GM18498 (cell line): ENCODE results near the gene CARD10.

ENCODE experiments used
- ATAC-seq: cut with Tn5 transposase; IDR thresholded peaks from one replicate; pipeline ENCODE4 v1.9.1; 2021; ENCODE audit warnings: mild to moderate bottlenecking, moderate library complexity; ENCODE audit not compliant: unreplicated experiment

Gene CARD10

DNA sequence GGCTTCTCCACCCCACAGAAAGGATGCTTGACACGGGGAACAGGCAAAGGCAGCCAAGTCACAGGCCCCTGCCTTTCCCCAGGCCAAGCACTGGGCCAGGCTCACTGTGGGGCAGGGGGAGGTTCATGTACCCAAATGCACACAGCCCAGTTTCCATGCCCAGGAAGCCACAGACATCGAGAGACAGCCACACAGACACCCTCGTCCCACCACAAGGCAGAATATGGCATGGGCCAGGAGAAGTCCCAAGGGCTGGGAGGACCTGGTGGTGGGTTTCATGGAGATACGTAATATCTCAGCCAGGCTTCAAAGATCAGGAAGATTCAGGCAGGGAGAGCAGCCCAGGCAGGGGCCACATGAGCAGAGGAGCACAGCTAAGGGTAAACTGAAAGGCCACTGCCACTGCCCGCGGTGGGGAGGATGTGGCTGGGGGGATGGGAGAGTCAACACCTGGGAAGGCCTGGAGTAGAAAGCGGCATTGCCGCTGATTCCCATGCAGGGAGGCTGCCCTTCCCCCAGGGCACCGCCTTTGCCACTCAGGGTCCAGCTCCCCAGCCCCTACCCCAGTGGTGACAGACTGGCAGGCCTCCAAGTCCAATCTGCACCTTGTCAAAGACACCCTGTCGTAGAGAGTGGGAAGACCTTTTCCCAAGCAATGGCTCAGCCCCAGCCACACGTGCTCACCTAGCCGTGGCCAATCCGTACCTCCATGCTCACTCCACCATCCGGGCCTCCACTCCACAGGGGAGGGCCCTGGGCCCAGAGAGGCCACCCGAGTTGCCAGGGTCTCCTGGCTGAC lies 30.7 kb downstream of the CARD10 start:
- ATAC-seq, result no peak

GRCh38 chr22:37487571-37487970 lies 31.6 kb downstream of the CARD10 start:
- ATAC-seq, result no peak

DNA sequence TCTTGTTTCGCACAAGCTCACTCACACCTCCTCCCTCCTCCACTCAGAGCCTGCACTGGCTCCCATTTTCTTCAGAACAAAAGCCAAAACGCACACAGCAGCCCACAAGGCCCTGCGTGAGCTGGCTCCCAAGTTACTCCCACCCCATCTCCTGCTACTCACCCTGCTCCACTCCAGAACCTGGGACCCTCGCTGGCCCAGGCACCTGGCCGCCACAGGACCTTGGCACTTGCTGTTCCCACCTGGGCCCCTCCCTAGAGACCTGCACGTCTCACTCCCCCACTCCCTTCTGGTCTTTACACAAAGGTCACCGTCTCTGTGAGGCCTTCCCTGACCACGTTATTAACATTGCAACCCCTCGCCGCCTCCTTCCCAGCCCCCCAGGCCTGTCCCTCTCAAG lies 32.1 kb downstream of the CARD10 start:
- no peak for ATAC-seq

DNA sequence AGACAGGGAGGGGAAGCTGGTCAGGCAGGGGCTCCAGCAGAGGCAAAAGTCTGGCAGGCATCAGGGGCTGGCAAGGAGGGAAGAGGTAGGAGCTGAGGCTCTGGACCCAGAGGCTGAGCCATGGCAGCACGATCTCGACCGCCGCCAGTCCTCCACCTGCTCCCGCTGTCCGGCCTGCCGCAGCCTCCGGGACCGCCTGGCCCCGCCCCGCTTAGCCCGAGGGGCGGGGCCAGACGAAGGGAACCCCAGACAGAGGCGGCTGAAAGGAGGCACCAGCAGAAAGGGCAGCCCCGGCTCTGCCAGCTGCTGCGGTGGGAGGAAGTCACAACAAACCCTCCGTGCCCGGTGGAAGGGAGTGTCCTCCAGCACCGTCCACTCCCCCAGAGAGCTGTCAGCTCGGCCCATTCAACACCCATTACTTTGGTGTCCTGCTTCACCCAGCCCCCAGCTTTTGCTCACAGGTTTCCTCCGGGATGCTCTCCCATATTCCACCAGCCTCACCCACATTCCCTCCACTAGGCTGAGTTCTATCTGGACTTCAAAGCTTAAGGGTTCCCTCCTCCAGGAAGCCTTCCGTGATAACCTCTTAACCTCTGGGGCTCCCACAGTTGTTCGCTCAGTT lies 32.9 kb downstream of the CARD10 start, which contains the start of gene MFNG:
Gene MFNG (minus strand): TSS at position 161 of the 622 bp plus-strand sequence. CDS start 207 bp downstream, outside the sequence.
- peak; percentile 63 for ATAC-seq

- ATAC-seq, result peak; percentile 18
These were observed 33.6 kb downstream of the CARD10 start for GRCh38 chr22:37485395-37486223.

DNA sequence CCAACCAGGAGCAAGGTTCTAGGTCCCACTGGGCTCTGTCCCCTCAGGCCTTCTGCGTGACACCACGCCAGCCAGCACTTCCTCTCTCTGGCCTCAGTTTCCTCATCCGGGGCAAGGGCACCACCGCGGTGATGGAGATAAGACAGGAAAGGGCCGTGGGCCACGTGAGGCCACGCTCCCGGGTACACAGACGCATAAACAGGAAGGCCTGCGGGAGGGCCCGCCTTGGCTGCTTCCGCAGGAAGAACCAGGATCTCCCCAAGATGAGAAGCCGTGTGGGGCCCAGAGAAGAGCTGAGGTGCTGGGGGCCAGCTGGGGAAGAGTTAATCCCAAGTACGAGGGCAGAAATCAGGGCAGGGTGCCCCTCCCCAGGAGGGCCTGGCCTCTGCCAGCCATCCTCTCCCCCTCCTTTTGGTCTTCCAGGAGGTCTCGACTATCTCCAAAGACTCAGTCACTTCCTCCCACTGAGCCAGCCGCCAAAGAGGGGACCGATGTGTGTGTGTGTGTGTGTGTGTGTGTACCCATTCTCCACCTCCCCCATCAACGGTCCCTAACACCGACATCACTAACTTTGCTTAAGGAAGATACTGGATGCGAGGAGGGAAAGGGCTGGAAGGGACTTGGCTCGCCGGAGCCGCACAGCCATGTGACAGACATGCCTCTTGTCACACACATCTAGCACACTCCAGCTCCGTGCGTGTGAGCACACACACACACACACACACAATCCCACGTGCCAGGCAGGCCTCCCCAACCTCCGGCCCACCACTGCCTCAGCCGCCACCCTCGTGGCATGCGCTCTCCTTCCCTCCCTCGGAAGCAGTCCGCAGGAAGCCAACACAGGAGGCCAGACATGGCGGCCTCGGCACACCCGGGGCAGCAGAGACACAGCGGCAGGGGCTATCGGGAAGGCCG lies 34.5 kb downstream of the CARD10 start:
- peak; percentile 37 for ATAC-seq

GRCh38 chr22:37483050-37483449 lies 36.2 kb downstream of the CARD10 start:
- no peak for ATAC-seq

DNA sequence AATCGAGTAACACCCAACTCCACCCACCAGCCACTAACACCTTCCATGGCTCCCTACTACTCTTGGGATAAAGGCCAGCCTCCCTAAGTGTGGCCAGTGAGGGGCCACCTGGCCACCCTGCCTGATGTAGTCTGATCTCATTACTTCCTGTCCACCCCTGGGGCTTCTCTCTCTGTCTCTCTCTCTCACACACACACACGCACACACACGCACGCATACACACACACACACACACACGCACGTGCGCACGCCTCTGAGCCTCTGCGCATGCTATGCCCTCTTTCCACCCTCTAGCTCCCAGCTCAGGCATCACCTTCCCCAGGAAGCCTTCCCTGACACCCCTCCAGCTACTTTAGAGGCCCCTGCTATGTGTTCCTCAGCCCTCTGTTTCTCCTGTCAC lies 37.0 kb downstream of the CARD10 start:
- ATAC-seq, result no peak

- ATAC-seq, result no peak
These were observed 37.8 kb downstream of the CARD10 start for GRCh38 chr22:37481347-37481907.

DNA sequence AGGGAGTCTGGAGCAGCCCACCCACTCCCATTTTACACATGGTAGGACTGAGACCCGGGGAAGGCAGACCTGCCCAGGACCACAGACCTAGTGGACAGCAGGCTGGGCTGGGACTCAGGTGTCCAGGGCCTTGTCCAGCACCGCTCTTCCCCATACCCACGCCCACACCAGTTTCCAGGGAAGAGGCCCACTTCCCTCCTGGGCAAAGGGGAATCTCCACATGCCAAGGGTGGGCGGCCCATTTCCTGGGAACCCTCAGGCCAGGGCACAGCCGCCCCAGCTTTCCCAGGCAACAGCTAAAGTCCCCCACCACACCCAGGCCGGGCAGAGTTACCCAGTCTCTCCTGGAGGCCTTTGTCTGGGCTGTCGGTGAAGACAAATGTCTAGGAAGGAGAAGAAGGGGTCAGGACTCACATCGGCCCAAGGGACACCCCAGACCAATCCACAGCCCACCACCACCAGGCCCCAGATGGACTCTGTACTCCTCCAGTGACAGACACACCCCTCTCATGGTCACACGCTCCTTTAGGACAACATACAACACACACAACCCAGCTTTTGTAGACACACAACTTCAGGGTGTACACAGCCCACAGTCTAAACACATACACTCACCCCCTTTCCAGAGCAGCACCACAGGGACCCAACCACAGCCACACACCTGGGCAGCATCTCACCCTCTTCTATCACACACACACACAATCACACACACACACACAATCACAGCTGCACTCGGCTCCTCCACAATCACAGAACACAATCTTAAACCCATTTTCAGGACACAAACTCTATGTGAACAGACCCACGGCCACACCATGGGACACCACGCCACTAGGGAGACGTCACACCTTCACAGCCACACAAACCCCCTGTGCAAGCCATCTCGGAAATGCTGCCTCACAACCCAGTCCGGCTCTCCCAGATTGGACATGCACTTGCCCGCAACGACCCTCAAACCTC lies 38.5 kb downstream of the CARD10 start:
- ATAC-seq, result no peak

DNA sequence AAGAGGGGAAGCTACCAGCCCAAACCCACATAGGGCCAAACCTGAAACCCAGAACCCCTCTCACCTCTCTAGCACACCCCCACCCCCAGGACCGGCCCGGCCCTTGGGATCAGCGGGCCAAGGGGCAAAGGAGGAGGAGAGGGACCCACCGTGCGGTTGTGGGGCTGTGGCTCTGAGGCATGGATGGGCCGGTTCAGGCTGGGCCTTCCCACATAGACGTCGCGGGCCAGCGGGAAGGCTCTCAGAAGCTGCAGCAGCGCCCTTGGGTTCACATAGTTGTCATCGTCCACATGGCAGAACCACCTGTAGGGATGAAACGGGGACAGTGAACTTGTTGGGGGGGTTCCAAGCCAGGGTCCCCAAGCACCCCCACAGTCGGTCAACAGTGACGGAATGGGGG lies 40.0 kb downstream of the CARD10 start:
- no peak for ATAC-seq

- no peak for ATAC-seq
These were observed 42.6 kb downstream of the CARD10 start for GRCh38 chr22:37476389-37477329.

GRCh38 chr22:37474447-37475090 lies 44.6 kb downstream of the CARD10 start:
- ATAC-seq, result no peak

GRCh38 chr22:37473437-37473946 lies 45.7 kb downstream of the CARD10 start:
- ATAC-seq, result no peak

DNA sequence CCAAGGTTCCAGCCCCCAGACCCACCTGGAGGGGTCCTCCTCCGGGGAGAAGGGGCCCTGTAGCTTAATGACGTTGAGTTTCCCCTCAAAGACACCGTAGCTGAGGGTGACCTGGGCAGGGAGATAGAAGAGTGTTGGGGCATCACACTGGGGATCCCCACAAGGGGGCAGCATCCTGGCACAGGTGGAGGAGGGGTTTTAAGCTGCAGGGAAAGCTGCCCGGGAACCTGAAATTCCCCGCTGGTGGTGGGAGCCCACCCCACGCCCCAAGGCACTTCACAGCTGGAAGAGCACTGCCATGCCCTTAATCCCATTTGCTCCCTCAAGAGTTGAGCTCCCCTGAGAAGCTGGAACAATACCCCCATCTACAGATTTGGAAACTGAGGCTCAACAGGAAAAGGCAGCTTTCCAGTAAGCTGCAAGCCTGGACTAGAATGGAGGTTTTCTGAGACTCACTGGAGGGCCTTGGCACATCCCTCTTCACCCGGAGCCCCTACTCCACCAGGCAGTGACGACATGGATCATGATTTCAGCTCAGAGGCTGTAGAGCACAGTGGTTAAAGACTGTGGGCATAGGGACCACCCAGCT lies 46.7 kb downstream of the CARD10 start:
- ATAC-seq, result no peak

GRCh38 chr22:37471727-37472417 lies 47.3 kb downstream of the CARD10 start:
- no peak for ATAC-seq
